CD4-positive, CD25-positive, alpha-beta regulatory T cell (primary cell): ENCODE data around the gene ATP4A. TPM values are rescaled to one million over a fixed set of nuclear protein-coding genes. Genes with fewer than 3 reads are reported as not detected.
"Not testable (repeated sequence)": the region's sequence is repeated elsewhere in the genome, so short reads cannot be mapped to it uniquely, and the experiment has no call there.

Source experiments
- ATAC-seq, 2 donors: fragments of 150-1000 bp; cut with Tn5 transposase; one replicate each; pipeline ENCODE4 v1.10.0; 2021; ENCODE audit warnings: low read depth in 2 of 2, moderate number of reproducible peaks in 2 of 2, moderate library complexity in 1 of 2
- DNase-seq, 3 donors: peaks; one replicate each; pipeline versions ENCODE4 v3.0.0 to v3.0.0-alpha.2; 2012 to 2022; ENCODE audit warnings: mixed read lengths in 1 of 3
- H3K27ac ChIP-seq: one replicate; pipeline ENCODE4 v1.7.0; 2013; ENCODE audit warnings: mild to moderate bottlenecking, low read length; ENCODE audit not compliant: insufficient read depth, poor library complexity, severe bottlenecking
- H3K27me3 ChIP-seq: one replicate; pipeline ENCODE4 v1.7.0; 2013; ENCODE audit warnings: low read length; ENCODE audit not compliant: control insufficient read depth, insufficient read depth
- H3K36me3 ChIP-seq: one replicate; pipeline ENCODE4 v1.7.0; 2013; ENCODE audit warnings: mild to moderate bottlenecking, low read length, moderate library complexity; ENCODE audit not compliant: control insufficient read depth, insufficient read depth
- H3K4me1 ChIP-seq: 2 replicates; pipeline ENCODE4 v1.7.0; 2013; ENCODE audit warnings: mild to moderate bottlenecking, low read length; ENCODE audit not compliant: insufficient read depth, control insufficient read depth, poor library complexity, severe bottlenecking
- H3K4me3 ChIP-seq: one replicate; pipeline ENCODE4 v1.7.0; 2013; ENCODE audit warnings: low read depth, mild to moderate bottlenecking, low read length, moderate library complexity
- H3K9me3 ChIP-seq, 2 experiments: 1 replicate in 1 of 2; 2 replicates in 1 of 2; pipeline ENCODE4 v1.7.0; 2013; ENCODE audit warnings: low read length in 2 of 2, mild to moderate bottlenecking in 1 of 2, moderate library complexity in 1 of 2; ENCODE audit not compliant: control insufficient read depth in 2 of 2
- H3K27ac Mint-ChIP-seq, 3 donors: one replicate each; pipeline ENCODE4 v1.8.0; 2020 to 2022; ENCODE audit warnings: mild to moderate bottlenecking in 3 of 3, mixed read lengths in 3 of 3, moderate library complexity in 2 of 3
- H3K27me3 Mint-ChIP-seq: one replicate; pipeline ENCODE4 v1.8.0; 2022; ENCODE audit warnings: mild to moderate bottlenecking, mixed read lengths
- H3K36me3 Mint-ChIP-seq: one replicate; pipeline ENCODE4 v1.8.0; 2020; ENCODE audit warnings: mixed read lengths
- H3K4me1 Mint-ChIP-seq, 4 donors: one replicate each; pipeline ENCODE4 v1.8.0; 2020 to 2022; ENCODE audit warnings: mixed read lengths in 4 of 4, mild to moderate bottlenecking in 1 of 4
- H3K4me3 Mint-ChIP-seq, 4 donors: one replicate each; pipeline ENCODE4 v1.8.0; 2020 to 2022; ENCODE audit warnings: mild to moderate bottlenecking in 4 of 4, mixed read lengths in 4 of 4, moderate library complexity in 3 of 4
- H3K9me3 Mint-ChIP-seq, 7 donors: one replicate each; pipeline ENCODE4 v1.8.0; 2020 to 2022; ENCODE audit warnings: mixed read lengths in 7 of 7, mild to moderate bottlenecking in 3 of 7, moderate library complexity in 2 of 7
- polyA plus RNA-seq, 4 donors: library from polyadenylated mRNA; unstranded; fragments of 300-500 nt; fragmentation: Illumina TruSeq; gene quantifications; one replicate each; pipeline ENCODE4 v1.2.3, GENCODE V29; 2021
- total RNA-seq: library from RNA; stranded (reverse); gene quantifications from one replicate; pipeline ENCODE4 v1.2.3, GENCODE V29; 2022

Gene ATP4A
- total and polyA plus RNA-seq, 5 donors from 2014 or later = not detected

DNA sequence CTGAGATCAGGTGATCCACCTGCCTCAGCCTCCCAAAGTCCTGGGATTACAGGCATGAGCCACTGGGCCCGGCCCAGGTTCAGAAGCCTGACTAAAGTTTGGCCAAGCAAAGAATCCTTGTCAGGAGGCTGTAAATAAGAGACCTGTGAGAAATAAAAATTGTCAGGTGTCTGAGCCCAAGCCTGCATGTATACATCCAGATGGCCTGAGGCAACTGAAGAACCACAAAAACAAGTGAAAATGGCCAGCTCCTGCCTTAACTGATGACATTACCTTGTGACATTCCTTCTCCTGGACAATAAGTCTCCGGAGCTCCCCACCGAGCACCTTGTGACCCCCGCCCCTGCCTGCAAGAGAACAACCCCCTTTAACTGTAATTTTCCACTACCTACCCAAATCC lies 41.0 kb upstream of the ATP4A start:
- H3K9me3 ChIP-seq, H3K4me3 ChIP-seq, H3K4me1 ChIP-seq, DNase-seq, H3K36me3 ChIP-seq, H3K4me1 Mint-ChIP-seq, H3K27ac ChIP-seq, ATAC-seq, H3K27me3 Mint-ChIP-seq, H3K27me3 ChIP-seq, H3K27ac Mint-ChIP-seq, H3K36me3 Mint-ChIP-seq: not testable (repeated sequence)
- peaks cover 0 to 10% (median 4%) of the 10 kb centered on the region in 7 donors for H3K9me3 Mint-ChIP-seq
- peak overlapping the region in 1 of 4 donors; percentile 83 for H3K4me3 Mint-ChIP-seq

- peaks cover 0 to 1% of the 10 kb centered on the region in 2 experiments for H3K9me3 ChIP-seq
- Mint-ChIP-seq H3K4me3 (no peak overlapping the region), H3K4me1 (no peaks in the 10 kb centered on the region), H3K27ac (no peak overlapping the region), H3K9me3 (no peaks in the 10 kb centered on the region), H3K36me3 (no peaks in the 10 kb centered on the region), H3K27me3 (peaks cover 13% of the 10 kb centered on the region)
- ATAC-seq (no peak), DNase-seq (no peak)
- H3K4me3 ChIP-seq = no peak overlapping the region
- H3K27me3 ChIP-seq = no peaks in the 10 kb centered on the region
- no peaks in the 10 kb centered on the region for H3K36me3 ChIP-seq
- no peaks in the 10 kb centered on the region for H3K4me1 ChIP-seq
- no peak overlapping the region for H3K27ac ChIP-seq
Measured at GRCh38 chr19:35601971-35602370, 38.5 kb upstream of the ATP4A start.

DNA sequence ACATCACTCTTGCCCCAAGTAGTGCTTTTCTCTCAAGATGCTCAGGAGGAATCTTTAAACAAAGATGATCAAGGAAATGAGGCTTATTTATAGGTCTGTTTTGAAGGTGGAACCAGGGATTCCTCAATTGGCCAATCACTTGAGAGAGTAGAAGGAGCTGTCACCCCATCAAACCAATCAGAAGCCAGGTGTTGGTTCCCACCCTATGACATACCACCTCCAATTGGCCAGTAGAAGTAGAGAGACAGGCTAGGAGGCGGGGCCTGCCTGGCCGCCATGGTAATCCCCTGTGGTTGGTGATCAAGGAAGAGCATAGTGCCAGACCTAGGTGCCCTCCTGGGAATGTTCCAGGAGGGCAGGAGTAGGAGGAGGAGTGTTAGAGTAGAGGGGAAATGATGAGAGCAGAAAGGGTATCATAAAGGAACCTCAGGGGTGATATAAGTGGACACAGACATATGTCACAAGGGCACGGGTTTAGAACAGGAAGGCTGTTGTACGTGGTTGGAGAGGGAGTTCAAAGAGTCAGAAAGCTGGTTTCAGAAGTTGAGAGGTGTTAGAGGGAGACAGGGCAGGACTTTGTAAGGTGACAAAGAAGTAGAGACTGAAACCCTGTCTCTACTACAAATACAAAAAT lies 33.0 kb upstream of the ATP4A start:
- H3K36me3 ChIP-seq = no peaks in the 10 kb centered on the region
- no peak overlapping the region for H3K27ac ChIP-seq
- Mint-ChIP-seq H3K36me3 (no peaks in the 10 kb centered on the region), H3K4me1 (peaks cover 0 to 3% (median 0%) of the 10 kb centered on the region in 4 donors), H3K4me3 (no peak overlapping the region), H3K27ac (no peak overlapping the region), H3K9me3 (no peaks in the 10 kb centered on the region), H3K27me3 (peaks cover 21% of the 10 kb centered on the region)
- ATAC-seq (peak in 1 of 2 donors; percentile 24), DNase-seq (peak in 1 of 3 donors; percentile 56)
- H3K4me3 ChIP-seq = no peak overlapping the region
- no peaks in the 10 kb centered on the region for H3K4me1 ChIP-seq
- no peaks in the 10 kb centered on the region for H3K9me3 ChIP-seq
- no peaks in the 10 kb centered on the region for H3K27me3 ChIP-seq

- Mint-ChIP-seq H3K27ac (no peak overlapping the region), H3K27me3 (peaks cover 21% of the 10 kb centered on the region), H3K36me3 (no peaks in the 10 kb centered on the region), H3K4me3 (no peak overlapping the region), H3K9me3 (no peaks in the 10 kb centered on the region), H3K4me1 (peaks cover 0 to 3% (median 0%) of the 10 kb centered on the region in 4 donors)
- no peak for DNase-seq
- H3K36me3 ChIP-seq = no peaks in the 10 kb centered on the region
- no peak overlapping the region for H3K4me3 ChIP-seq
- no peak for ATAC-seq
- no peaks in the 10 kb centered on the region for H3K9me3 ChIP-seq
- no peaks in the 10 kb centered on the region for H3K4me1 ChIP-seq
- no peak overlapping the region for H3K27ac ChIP-seq
- no peaks in the 10 kb centered on the region for H3K27me3 ChIP-seq
Measured at GRCh38 chr19:35595928-35596327, 32.5 kb upstream of the ATP4A start.

- H3K4me3 Mint-ChIP-seq, H3K4me3 ChIP-seq, H3K27ac Mint-ChIP-seq, ATAC-seq, H3K36me3 Mint-ChIP-seq, H3K4me1 Mint-ChIP-seq, H3K9me3 Mint-ChIP-seq, H3K4me1 ChIP-seq, H3K36me3 ChIP-seq, H3K27ac ChIP-seq, H3K27me3 ChIP-seq, H3K9me3 ChIP-seq, DNase-seq: not testable (repeated sequence)
- peaks cover 16% of the 10 kb centered on the region for H3K27me3 Mint-ChIP-seq
Measured at GRCh38 chr19:35595026-35595425, 31.6 kb upstream of the ATP4A start.

- no peaks in the 10 kb centered on the region for H3K36me3 Mint-ChIP-seq
- ATAC-seq = no peak
Measured at GRCh38 chr19:35592226-35592625, 28.8 kb upstream of the ATP4A start.

GRCh38 chr19:35590875-35591274 lies 27.4 kb upstream of the ATP4A start:
- Histone ChIP-seq H3K4me3 (no peak overlapping the region), H3K4me1 (no peaks in the 10 kb centered on the region), H3K27me3 (no peaks in the 10 kb centered on the region), H3K27ac (no peak overlapping the region), H3K9me3 (no peaks in the 10 kb centered on the region), H3K36me3 (no peaks in the 10 kb centered on the region)
- H3K4me3 Mint-ChIP-seq = no peak overlapping the region
- H3K36me3 Mint-ChIP-seq = no peaks in the 10 kb centered on the region
- H3K27ac Mint-ChIP-seq = no peak overlapping the region
- DNase-seq (no peak), ATAC-seq (no peak)
- H3K27me3 Mint-ChIP-seq = peaks cover 8% of the 10 kb centered on the region
- peaks cover 0 to 5% (median 0%) of the 10 kb centered on the region in 7 donors for H3K9me3 Mint-ChIP-seq
- peaks cover 0 to 3% (median 0%) of the 10 kb centered on the region in 4 donors for H3K4me1 Mint-ChIP-seq

More at GRCh38 chr19:35592226-35592625, 28.8 kb upstream of the ATP4A start:
- DNase-seq = peak in 2 of 3 donors; percentile 26 to 67
- Mint-ChIP-seq H3K9me3 (peaks cover 0 to 1% (median 0%) of the 10 kb centered on the region in 7 donors), H3K27me3 (peaks cover 11% of the 10 kb centered on the region), H3K27ac (no peak overlapping the region), H3K4me1 (peaks cover 0 to 3% (median 0%) of the 10 kb centered on the region in 4 donors), H3K4me3 (no peak overlapping the region)
- H3K27me3 ChIP-seq = no peaks in the 10 kb centered on the region
- no peak overlapping the region for H3K27ac ChIP-seq
- no peak overlapping the region for H3K4me3 ChIP-seq
- no peaks in the 10 kb centered on the region for H3K36me3 ChIP-seq
- no peaks in the 10 kb centered on the region for H3K4me1 ChIP-seq
- no peaks in the 10 kb centered on the region for H3K9me3 ChIP-seq

- H3K27me3 Mint-ChIP-seq = peaks cover 8% of the 10 kb centered on the region
- no peak for DNase-seq
- Histone ChIP-seq H3K4me1 (no peaks in the 10 kb centered on the region), H3K36me3 (no peaks in the 10 kb centered on the region), H3K27ac (no peak overlapping the region), H3K9me3 (no peaks in the 10 kb centered on the region), H3K4me3 (no peak overlapping the region), H3K27me3 (peaks cover 4% of the 10 kb centered on the region)
- H3K9me3 Mint-ChIP-seq = peaks cover 0 to 5% (median 0%) of the 10 kb centered on the region in 7 donors
- ATAC-seq = no peak
- peaks cover 0 to 3% (median 0%) of the 10 kb centered on the region in 4 donors for H3K4me1 Mint-ChIP-seq
- H3K36me3 Mint-ChIP-seq = no peaks in the 10 kb centered on the region
- H3K27ac Mint-ChIP-seq = no peak overlapping the region
- H3K4me3 Mint-ChIP-seq = no peak overlapping the region
Measured at GRCh38 chr19:35587321-35587720, 23.9 kb upstream of the ATP4A start.
